NCI-H1092 (cell line): ENCODE data around the gene TRAF1.
"Not testable (repeated sequence)": the region's sequence is repeated elsewhere in the genome, so short reads cannot be mapped to it uniquely, and the experiment has no call there.

Source experiments
- DNase-seq: peaks from one replicate; lab custom pipeline; 2025; lab: John Stamatoyannopoulos, UW

The TRAF1 gene, protein sequence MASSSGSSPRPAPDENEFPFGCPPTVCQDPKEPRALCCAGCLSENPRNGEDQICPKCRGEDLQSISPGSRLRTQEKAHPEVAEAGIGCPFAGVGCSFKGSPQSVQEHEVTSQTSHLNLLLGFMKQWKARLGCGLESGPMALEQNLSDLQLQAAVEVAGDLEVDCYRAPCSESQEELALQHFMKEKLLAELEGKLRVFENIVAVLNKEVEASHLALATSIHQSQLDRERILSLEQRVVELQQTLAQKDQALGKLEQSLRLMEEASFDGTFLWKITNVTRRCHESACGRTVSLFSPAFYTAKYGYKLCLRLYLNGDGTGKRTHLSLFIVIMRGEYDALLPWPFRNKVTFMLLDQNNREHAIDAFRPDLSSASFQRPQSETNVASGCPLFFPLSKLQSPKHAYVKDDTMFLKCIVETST

DNA sequence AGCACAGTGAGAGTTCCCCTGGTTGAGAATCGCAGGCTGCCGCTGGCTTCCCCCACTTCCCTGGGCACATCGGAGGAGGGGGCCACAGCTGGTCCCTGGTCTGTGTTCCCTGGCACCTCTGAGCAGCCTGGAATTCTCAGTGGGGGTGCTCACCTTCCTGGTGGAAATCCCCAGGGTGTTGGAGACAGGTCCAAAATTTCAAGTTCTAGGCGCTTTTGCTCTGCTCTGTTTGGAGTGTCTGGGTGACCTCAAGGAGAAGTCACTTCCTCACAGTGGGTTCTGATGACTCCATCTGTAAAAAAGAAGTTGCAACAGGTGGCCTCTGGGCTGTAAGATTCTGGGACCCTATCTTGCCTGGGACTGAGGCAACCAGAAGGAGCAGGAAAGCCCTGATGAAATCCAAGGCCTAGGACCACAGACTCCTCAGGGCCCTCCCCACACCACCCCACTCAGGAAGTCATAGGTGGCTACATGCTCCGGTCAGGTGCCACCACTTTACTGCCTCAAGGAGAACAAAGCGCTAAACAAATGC, at the start of gene TRAF1:
Gene TRAF1 (minus strand): TSS at position 400 of the 532 bp plus-strand sequence. CDS start 721 bp downstream, outside the sequence.
- no peak for DNase-seq

DNA sequence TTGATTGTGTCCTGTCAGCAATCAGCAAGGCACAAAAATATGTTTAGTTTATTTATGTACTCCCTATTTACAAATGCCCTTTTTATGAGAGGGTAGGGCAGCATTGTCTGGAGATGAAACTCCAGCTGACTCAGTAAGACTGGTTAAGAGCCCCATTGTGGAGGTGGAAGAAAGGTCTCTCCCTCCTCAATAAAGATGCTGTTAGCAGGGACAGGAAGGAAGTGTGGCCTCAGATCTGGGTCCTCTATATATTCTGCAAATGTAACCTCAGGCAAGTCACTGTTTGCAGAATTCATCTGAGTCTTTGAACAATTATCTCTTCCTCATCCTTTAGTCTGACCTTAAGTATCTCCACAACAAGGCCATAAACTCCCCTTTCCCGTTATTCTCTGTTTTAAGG, 48.3 kb upstream of the TRAF1 start:
- no peak for DNase-seq

DNA sequence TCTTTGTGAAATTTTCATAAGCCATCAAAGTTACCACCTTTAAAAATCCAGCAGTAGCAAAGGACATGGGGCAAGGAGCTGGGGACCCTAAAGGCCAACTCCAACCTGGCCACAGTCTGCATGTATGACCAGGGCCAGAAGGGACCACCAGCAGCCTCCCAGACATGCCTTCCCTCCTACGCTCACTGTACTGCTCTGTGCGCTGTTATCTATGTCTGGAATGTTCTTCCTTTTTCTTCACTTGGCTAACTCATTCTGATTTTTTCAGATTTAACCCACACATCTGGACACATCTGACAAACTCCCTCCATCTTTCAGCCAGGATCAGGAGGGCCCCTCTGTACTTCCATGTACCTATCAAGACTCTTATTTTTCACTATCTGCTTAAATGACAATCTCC, 47.6 kb upstream of the TRAF1 start:
- DNase-seq = no peak

DNA sequence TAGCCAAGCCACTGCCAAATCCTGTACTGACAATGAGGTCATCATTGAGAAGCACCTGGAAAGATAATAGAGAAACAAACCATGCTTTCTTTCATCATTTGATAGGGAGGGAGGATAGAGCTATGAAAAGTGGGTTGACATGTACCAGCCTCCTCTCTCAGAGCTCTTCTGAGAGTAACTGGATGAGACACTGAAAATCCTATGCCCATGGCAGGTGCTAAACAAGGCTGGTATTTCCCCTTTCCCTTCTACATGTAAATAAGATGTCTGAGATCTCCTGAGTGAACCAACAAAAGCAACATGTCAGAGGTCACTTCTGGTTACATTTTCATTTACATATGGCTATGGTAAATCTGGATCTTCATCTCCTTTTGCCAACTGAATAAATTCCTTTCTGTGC, 45.3 kb upstream of the TRAF1 start:
- DNase-seq = no peak

DNA sequence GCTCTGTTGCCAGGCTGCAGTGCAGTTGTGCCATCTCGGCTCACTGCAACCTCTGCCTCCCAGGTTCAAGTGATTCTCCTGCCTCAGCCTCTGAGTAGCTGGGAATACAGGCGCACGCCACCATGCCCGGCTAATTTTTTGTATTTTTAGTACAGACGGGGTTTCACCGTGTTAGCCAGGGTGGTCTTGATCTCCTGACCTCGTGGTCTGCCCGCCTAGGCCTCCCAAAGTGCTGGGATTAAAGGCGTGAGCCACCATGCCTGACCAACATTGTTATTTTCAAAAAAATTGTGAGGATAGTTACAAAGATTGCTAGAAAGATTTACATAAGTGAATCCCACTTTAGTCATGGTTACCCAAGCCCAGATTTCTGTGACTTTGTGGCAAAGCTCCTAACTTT, 44.9 kb upstream of the TRAF1 start:
- DNase-seq = not testable (repeated sequence)

DNA sequence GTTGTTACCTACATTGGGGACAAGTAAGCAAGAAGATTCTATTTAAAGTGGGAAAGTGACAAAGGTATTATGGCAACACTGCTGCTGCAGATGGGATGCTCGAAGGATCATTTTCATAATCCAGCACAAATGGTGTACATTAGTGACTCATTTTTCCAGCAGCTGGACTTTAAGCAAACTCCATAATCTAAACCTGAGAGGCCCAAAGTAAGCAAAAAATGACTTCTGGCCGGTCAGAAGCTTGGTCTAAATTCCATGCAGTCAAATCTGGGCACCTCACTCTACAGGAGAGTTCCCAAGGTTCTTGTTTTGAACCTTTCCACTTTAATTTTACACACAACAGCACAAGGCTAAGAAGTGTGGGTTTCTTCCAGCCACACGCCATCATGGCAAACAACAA, 43.6 kb upstream of the TRAF1 start:
- no peak for DNase-seq

DNA sequence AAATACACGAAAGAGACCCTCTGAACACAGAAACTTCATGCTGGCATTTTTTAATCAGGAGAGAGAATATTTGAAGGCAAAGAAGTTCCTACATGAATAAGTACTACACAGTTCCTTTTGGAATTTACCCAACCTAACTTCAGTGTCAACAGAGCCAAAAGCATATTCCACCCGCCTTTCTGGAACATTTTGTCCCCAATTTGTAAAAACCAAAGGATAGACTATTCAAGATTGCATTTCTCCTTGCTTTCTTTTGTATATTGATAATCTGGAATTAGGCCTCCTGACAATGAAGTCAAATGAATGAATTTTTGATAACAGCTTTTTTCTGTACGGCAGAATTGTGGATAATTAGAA, 39.4 kb upstream of the TRAF1 start:
- DNase-seq = no peak

DNA sequence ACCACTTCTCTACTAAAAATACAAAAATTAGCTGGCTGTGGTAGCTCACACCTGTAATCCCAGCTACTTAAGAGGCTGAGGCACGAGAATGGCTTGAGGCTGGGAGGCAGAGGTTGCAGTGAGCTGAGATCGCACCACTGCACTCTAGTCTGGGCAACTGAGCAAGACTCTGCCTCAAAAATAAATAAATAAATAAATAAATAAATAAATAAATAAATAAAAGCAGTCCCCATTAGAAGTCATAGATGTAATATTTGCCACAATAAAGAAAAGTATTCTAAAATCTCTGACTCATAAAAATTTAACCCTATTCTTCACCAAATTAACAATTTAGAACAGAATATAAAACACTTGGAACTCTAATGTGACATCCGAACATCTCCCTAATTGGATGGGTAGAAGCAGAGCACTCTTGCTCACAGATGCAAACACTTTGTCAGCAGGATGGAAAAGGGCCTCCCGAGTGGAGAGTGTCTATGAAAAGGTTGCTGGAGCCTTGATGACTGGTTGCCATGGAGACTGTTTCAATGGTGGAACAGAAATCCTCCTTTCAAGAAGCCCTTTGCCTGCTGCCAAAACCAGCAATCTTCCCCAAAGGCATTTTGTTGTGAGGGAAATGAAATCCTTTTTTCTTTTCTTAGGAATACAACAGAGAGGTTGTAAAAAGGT, 38.9 kb upstream of the TRAF1 start:
- peak; percentile 88 for DNase-seq

DNA sequence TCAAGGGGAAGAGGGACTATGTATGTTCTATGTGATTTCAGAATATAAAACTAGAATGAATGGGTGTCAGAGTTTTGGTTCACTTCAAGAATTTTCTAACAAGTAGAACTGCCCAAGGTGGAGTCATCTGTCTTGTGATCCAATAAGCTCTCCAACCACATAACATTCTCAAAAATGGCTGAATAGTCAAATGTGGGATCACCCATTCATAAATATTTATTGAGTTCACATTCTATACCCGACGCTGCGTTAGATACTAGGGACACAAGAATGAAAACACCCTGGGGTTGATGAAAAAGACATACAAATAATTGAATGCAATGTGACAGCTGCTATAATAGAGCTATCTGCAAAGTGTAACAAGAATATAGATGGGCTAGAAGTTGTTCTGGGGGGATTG, 35.3 kb upstream of the TRAF1 start:
- DNase-seq = no peak

DNA sequence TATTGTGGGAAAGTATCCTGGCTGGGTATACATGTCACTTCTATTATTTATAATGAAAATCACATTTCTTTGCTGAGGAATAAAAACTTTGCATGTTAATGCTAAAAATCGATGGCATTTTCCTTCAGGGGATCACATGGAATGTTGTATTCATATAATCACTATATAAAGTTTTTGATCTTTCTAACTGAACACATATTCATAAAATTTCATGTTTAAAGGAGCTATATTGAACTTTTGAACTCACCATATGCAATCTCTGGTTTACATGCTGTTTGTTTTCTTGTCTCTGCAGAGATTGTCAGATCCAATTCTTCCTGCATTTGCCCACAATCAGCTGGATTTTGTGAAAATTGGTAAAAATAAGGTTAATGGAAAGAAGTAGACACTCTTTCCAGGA, 33.4 kb upstream of the TRAF1 start:
- no peak for DNase-seq

DNA sequence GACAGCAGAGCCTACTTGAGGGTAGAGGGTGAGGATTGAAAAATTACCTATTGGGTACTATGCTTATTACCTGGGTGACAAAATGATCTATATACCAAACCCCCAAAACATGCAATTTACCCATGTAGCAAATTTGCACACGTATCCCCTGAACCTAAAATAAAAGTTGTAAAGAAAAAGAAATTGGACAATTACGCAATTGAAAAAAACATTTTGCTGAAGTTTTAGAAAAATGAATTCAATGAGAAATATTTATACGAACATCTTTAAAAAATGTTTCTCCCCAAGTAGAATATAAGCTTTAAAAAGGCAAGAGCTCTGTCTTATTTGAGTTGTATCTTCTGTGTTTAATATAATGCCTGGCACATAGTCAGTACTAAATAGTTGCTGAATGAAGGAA, 30.3 kb upstream of the TRAF1 start:
- DNase-seq = no peak

DNA sequence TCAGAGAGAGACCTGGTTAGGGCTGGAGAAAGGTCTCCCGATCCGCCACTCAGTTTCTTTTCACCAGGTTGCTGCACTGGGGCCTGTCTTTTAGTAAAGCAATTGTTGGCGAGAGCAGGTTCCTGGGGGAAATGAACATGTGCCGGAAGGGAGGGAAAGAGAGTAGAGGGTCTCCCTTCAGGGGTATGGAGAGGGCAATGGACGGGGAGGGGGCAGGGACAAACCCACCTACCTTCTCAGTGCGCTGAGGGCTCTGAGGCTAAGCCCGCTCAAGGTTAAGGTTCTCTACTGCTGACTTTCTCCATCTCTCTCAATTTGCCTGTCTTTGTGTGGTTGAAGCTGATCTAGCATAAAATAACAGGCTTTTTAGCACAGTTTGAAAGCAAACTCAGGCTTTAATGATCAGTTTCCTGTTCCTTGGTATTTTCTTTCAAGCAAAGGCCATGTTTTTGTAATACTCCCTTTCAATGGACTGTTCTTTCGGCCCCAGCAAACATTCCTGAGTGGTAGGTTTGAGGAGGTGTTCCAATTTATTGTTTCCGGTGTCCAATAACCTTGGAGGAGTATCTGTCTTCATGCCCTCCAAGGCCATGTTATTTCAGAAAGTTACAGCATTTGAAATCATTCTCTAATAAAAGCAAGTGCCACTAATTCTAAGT, 25.5 kb upstream of the TRAF1 start:
- DNase-seq = no peak

DNA sequence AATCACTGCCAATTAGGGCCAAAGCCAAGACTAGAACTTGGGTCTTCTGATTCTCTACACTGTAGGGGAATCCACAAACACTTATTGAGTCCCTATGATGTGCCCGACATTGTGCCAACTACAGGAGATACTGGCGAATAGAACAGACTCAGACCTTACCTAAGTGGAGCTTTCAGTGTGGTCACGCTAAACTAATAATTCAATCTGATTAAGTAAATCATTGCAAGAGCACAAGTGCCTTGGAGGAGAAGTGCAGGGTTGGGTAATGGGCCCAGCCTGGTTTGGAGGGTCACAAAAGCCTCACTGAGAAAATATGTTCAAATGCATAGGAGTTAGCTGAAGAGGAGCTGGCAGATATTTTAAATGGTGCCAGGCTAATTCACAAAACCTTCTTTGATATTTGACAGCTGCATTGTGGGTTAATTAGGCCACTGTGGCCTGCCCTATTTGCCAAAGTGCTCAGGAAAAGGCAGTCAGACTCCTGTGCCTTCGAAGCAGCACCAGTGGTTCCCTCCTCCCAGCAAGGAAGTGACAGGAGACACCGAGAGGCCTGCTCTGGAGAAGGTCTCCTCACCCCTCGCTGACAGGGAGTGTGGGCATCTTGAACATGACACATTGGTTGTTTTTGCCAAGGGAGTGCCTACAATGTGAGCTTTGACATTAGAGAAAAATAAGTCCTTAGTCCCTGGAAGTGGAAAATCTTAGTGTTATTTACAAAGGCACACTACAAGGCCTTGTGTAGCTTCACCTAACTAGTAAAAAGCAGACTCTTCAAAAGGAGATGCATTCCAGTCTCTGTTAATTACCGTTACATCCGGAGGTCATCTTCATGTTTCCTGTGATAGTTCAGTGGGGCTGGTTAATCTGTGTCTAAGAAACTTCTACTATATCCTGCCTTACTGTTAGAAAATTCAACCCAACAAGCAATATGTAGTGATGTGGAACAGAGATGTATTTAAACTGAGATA, 24.1 kb upstream of the TRAF1 start:
- DNase-seq = no peak

DNA sequence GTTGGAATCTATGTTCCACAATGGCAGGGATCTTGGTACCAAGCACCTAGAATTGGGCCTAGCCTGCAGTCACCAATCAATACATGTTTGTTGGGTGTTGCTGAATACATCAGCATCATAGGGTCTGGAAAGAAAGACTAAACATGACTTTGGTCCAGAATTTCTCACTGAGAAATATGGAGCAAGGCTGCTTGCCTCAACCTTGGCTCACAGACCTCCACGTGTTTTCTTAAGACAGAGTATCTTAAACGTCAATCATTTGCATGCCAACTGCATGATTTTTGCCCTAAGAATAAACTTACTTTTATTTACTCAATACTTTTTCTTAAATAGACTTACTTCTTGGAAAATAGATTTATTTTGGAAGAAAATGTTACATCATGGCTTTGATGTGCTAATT, 22.7 kb upstream of the TRAF1 start:
- no peak for DNase-seq

DNA sequence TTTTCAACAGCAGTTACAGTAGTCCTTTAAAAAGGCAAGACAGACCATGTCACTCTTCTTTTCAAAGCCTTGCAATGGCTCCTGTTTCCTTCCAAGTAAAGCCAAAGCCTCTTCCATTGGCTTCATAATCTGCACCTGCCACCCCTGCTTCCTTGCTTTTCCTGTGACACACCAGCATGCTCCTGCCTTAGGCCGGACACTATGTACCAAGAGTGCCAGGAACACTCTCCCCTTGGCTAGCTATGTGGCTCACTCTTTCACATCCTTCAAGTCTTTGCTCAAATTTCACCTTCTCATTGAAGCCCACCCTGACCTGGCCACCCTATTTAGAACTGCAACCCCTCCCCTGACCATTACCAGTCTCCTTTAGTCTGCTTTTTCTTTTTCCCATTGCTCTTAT, 22.2 kb upstream of the TRAF1 start:
- no peak for DNase-seq

DNA sequence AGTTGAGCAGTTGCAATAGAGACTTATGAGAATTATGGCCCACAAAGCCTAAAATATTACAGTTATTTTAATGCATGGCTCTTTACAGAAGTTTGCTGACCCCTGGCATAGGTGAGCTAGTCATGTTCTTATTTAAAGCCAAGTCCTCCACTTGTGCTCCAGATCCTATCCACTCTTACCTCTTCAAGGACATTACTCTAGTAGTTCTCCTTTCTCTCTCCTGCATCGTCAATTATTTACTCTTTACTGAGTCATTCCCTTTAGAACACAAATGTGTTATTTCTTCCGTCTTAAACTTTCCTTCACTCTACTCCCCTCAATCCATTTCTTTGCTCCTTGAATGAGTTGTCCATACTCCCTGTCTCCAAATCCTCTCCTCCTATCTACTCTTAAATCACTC, 20.6 kb upstream of the TRAF1 start:
- DNase-seq = no peak

DNA sequence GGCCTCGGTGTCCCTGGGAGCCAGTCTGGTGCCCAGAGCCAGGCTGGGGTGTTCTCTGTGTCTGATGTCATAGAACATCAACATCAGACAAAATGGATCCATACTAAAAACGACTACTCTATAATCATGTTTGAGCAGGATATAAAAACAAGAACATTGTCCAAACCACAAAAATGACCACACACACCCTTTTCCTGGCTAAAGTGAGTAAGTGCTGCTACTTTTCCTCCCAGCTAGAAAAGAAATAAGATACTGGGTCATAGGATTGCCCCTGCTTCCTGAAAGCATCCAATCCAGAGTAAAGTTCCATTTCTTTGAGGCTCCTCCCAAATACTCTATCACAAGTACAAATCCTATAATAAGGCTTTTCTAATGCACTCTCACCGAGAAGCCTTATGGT, 19.7 kb upstream of the TRAF1 start:
- DNase-seq = no peak

DNA sequence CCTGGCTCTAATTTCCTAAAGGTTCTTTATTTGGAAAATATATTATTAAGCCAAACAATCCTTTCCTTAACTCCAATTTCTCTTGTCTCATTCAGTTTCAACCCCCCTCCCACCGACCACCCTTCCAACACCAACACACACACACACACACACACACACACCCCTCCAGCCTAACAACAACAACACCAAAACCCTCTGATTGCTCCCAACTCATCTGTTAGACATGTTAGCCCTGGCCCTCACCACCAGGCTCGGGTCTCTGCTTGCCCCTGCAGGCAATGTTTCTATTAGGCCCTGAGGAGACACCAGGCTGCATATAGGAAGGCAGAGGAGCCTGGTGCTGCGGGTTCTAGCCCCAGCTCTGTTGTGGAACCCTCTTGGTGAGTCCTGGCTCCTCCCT, 18.4 kb upstream of the TRAF1 start:
- DNase-seq = no peak

DNA sequence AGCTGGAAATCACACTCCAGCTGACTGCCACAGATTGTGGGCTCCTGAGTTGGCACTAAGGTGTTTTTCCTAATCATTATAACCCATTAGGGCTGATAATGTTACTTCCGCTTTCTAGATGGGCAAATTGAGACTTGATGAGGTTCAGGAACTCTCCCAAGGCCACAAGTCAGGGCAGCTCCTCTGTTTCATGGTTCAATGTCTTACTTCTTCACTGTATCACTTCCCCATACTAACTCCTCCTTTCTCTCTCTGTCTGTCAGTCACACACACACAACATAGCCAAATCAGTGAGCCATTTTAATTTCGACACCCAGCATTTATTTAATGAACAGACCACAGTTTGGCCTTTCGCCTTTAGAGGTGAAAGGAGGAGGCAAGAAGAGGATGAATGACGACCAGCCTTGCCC, 17.8 kb upstream of the TRAF1 start:
- no peak for DNase-seq

DNA sequence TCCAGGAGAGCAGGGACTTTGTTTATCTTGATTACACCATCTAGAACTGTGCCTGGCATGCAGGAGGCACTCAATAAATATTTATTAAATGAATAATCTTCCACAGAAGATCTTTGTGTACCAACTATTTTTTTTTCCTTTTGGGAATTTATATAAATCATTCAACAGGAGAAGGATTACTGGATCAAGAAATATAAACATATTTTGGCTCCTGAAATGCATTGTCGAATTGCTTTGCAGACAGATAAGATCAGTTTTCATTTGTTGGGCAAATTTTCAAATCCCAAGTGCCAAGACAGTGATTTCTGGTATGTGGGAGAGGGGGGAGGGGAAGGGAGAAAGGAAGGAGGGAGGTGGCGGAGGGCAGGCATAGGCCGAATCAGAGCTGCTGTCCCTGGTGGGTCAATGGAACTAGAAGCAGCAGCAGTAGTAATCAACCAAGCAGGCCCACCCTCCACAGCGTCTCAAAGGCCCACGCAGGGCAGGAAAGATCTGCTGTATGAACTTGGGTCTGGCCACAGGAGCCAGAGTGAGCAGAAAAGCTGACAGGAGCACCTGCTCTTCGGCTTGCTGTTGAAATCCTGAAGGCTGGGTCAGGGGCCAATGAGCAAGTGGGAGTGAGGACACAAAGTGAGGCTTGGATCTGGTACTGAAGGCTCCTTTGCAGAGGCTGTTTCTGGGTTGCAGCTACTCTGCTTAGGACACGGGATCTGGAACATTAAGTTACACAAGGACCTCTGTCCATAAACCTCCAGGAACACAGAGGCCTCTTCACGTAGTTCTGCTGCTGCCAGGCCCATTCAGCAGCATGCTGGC, 15.8 kb upstream of the TRAF1 start:
- DNase-seq = no peak
